Measurements from ENCODE around the gene CRLF2. TPM values are rescaled to one million over a fixed set of nuclear protein-coding genes. Genes with fewer than 3 reads are reported as not detected.
"Not testable (repeated sequence)": the region's sequence is repeated elsewhere in the genome, so short reads cannot be mapped to it uniquely, and the experiment has no call there.

The CRLF2 gene
- total RNA-seq, 1 donor from 2014 or later: 1.3 TPM

DNA sequence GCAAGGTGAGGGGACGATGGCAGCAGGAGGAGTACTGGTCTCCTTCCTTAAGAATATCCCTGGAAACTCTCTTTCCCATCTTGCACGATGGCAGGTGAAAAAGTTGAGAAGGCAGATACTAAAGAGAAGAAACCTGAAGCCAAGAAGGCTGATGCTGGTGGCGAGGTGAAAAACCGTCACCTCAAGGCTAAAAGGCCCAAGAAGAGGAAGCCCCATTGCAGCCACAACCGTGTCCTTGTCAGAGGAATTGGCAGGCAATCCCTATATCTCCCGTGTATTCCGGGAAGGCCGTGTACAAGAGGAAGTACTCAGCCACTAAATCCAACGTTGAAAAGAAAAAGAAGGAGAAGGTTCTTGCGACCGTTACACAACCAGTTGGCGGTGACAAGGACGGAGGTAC is 40.0 kb downstream of the CRLF2 start:
- TF ChIP-seq, protein P1, sequence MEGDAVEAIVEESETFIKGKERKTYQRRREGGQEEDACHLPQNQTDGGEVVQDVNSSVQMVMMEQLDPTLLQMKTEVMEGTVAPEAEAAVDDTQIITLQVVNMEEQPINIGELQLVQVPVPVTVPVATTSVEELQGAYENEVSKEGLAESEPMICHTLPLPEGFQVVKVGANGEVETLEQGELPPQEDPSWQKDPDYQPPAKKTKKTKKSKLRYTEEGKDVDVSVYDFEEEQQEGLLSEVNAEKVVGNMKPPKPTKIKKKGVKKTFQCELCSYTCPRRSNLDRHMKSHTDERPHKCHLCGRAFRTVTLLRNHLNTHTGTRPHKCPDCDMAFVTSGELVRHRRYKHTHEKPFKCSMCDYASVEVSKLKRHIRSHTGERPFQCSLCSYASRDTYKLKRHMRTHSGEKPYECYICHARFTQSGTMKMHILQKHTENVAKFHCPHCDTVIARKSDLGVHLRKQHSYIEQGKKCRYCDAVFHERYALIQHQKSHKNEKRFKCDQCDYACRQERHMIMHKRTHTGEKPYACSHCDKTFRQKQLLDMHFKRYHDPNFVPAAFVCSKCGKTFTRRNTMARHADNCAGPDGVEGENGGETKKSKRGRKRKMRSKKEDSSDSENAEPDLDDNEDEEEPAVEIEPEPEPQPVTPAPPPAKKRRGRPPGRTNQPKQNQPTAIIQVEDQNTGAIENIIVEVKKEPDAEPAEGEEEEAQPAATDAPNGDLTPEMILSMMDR (IDR thresholded peaks at IDR 0.05): no peak
- no peak for ATAC-seq
- Histone ChIP-seq H3K27ac (no peak overlapping the region), H3K27me3 (ENCODE audit: low read depth) (no peaks in the 10 kb centered on the region), H3K9me3 (no peaks in the 10 kb centered on the region), H3K4me1 (no peaks in the 10 kb centered on the region), H3K36me3 (no peaks in the 10 kb centered on the region), H3K4me3 (no peak overlapping the region)
- intact Hi-C loops (cut with DNase I): no loop called here
- DNase-seq: no peak

DNA sequence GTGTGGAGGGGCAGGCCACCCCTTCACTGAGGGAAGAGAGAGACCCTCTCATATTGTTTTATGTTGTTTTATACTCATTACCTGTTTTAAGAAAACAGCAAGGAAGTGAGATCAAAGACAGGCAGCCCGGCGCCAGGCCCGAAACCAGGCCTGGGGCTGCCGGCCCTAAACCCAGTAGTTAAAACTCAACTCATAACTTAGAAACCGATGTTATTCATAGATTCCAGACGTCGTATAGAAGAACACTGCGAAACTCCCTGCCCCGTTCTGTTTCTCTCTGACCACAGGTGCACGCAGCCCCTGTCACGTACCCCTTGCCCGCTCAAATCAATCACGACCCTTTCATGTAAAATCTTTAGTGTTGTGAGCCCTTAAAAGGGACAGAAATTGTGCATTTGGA is 40.5 kb downstream of the CRLF2 start:
- DNase-seq: not testable (repeated sequence)

DNA sequence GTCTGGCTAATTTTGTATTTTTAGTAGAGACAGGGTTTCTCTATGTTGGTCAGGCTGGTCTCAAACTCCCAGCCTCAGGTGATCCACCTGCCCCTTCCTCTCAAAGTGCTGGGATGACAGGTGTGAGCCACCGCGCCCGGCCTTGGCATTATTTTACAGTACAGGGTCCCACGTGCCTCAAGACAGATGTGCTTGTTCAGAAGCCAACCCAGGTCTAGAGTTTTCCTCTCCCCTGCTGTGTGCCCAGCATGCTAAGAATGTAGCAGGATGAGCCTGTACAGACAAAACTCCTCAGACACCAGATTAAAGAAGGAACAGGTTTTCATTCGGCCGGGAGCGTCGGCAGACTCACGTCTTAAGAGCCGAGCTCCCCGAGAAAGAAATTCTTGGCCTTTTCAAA is 42.2 kb downstream of the CRLF2 start:
- H3K4me3 ChIP-seq: no peak overlapping the region
- H3K36me3 ChIP-seq: no peaks in the 10 kb centered on the region
- ATAC-seq (no peak), DNase-seq (no peak)
- TF ChIP-seq, protein P1 (IDR thresholded peaks at IDR 0.05): no peak
- H3K27me3 ChIP-seq (ENCODE audit: low read depth): peaks cover 2% of the 10 kb centered on the region
- no peaks in the 10 kb centered on the region for H3K4me1 ChIP-seq
- no peaks in the 10 kb centered on the region for H3K9me3 ChIP-seq
- H3K27ac ChIP-seq: no peak overlapping the region
- intact Hi-C loops (cut with DNase I): no loop called here

More for the DNA sequence above, 40.5 kb downstream of the CRLF2 start:
- H3K9me3 ChIP-seq; intact Hi-C loops (cut with DNase I); ATAC-seq; H3K27me3 ChIP-seq (ENCODE audit: low read depth); H3K4me3 ChIP-seq; H3K4me1 ChIP-seq; H3K27ac ChIP-seq; H3K36me3 ChIP-seq: not testable (repeated sequence)

DNA sequence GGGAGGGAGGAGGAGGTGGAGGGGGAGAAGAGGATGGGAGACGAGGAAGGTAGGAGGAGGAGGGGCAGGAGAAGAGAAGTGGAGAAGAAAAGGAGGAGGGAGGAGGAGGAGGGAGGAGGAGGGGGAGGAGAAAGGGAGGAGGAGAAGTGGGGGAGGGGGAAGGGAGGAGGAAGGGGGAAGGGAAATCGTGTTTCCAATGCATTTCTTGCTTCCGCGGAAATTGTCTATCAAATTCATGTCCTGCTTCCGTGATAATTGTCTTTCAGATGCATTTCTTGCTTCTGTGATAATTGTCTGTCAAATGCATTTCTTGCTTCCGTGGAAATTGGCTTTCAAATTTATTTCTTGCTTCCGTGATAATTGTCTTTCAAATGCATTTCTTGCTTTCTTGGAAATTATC is 43.3 kb downstream of the CRLF2 start:
- H3K36me3 ChIP-seq: no peaks in the 10 kb centered on the region
- DNase-seq: no peak
- no peak overlapping the region for H3K27ac ChIP-seq
- intact Hi-C loops (cut with DNase I): no loop called here
- H3K9me3 ChIP-seq: no peaks in the 10 kb centered on the region
- no peak for ATAC-seq
- peaks cover 10% of the 10 kb centered on the region for H3K27me3 ChIP-seq (ENCODE audit: low read depth)
- H3K4me1 ChIP-seq: no peaks in the 10 kb centered on the region
- TF ChIP-seq, protein P1 (IDR thresholded peaks at IDR 0.05): no peak
- H3K4me3 ChIP-seq: no peak overlapping the region

DNA sequence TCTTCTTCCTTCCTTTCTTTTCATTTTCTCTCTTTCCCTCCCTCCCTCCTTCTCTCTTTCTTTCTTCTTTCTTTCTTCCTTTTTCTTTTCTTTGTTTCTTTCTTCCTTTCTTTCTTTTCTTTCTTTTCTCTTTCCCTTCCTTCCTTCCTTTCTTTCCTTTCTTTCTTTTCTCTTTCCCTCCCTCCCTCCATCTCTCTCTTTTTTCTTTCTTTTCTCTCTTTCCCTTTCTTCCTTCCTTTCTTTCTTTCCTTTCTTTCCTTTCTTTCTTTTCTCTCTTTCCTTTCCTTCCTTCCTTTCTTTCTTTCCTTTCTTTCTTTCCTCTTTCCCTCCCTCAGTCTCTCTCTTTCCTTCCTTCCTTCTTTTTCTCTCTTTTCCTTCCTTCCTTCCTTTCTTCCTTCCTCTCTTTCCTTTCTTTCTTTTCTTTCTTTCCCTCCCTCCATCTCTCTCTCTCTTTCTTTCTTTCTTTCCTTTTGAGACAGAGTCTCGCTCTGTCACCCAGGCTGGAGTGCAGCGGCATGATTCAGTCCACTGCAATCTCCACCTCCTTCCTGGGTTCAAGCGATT is 44.4 kb downstream of the CRLF2 start:
- Histone ChIP-seq H3K27ac (no peak overlapping the region), H3K4me1 (no peaks in the 10 kb centered on the region), H3K36me3 (no peaks in the 10 kb centered on the region), H3K9me3 (no peaks in the 10 kb centered on the region), H3K4me3 (no peak overlapping the region), H3K27me3 (ENCODE audit: low read depth) (peaks cover 12% of the 10 kb centered on the region)
- intact Hi-C loops (cut with DNase I): no loop called here
- ATAC-seq (no peak), DNase-seq (no peak)
- TF ChIP-seq, protein P1 (IDR thresholded peaks at IDR 0.05): no peak

DNA sequence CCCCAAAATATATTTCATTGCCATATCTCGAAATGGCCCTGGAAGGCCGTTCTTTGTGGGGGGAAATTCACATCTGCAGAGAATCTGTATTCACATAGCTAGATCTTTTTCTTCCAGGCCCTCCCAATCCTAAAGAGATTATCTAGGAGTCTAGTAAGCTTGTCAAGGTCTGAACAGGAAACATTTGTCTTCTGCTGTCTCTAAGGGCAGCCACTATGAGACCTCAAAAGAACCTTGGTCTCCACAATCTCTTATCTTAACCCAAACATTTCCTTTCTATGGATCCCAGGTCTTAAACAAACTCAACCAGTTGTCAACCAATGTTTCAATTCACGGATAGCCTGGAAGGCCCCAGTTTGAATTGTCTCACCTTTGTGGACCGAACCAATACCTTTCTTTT is 45.0 kb downstream of the CRLF2 start:
- no peak for DNase-seq
- no peaks in the 10 kb centered on the region for H3K36me3 ChIP-seq
- peaks cover 12% of the 10 kb centered on the region for H3K27me3 ChIP-seq (ENCODE audit: low read depth)
- intact Hi-C loops (cut with DNase I): no loop called here
- H3K9me3 ChIP-seq: no peaks in the 10 kb centered on the region
- TF ChIP-seq, protein P1 (IDR thresholded peaks at IDR 0.05): no peak
- H3K27ac ChIP-seq: no peak overlapping the region
- H3K4me1 ChIP-seq: no peaks in the 10 kb centered on the region
- no peak for ATAC-seq
- no peak overlapping the region for H3K4me3 ChIP-seq

Measured in lower lobe of right lung (tissue), 2 donors.